Fibroblast of villous mesenchyme (primary cell): ENCODE data around the gene GRHL1. TPM values are rescaled to one million over a fixed set of nuclear protein-coding genes. Genes with fewer than 3 reads are reported as not detected.
A peak's percentile ranks its signal among the peaks of the same experiment; 100 is the strongest.
"Not testable (repeated sequence)": the region's sequence is repeated elsewhere in the genome, so short reads cannot be mapped to it uniquely, and the experiment has no call there.

ENCODE experiments used
- DNase-seq: peaks from one replicate; pipeline ENCODE4 v3.0.0-alpha.2; 2010; ENCODE audit warnings: low read depth
- H3K4me3 ChIP-seq: 2 replicates; pipeline ENCODE4 v1.5.1; 2011; ENCODE audit warnings: low read depth, mild to moderate bottlenecking, low read length
- CTCF ChIP-seq: IDR thresholded peaks from 2 replicates; pipeline ENCODE4 v1.5.1; 2012; ENCODE audit warnings: low read depth, mild to moderate bottlenecking, low read length; ENCODE audit not compliant: insufficient read depth
- total RNA-seq: library from RNA; depleted of rRNA; stranded (reverse); fragments of >200 nt; gene quantifications from 2 replicates; pipeline ENCODE4 v1.2.3, GENCODE V29; 2012

GRHL1 gene
- total RNA-seq, 1 donor, result 1.7 TPM

GRCh38 chr2:9912468-9912867 is 39.0 kb upstream of the GRHL1 start:
- H3K4me3 ChIP-seq, result no peak overlapping the region
- DNase-seq, result no peak
- TF ChIP-seq CTCF, result no peak

GRCh38 chr2:9914384-9915065 is 37.0 kb upstream of the GRHL1 start:
- DNase-seq, result peak; percentile 82
- TF ChIP-seq CTCF, result peak; percentile 27
- no peak overlapping the region for H3K4me3 ChIP-seq

- no peak for TF ChIP-seq CTCF
- no peak overlapping the region for H3K4me3 ChIP-seq
- no peak for DNase-seq
These were observed 33.2 kb upstream of the GRHL1 start for GRCh38 chr2:9918275-9918674.

GRCh38 chr2:9919512-9919911 is 32.0 kb upstream of the GRHL1 start:
- DNase-seq, result no peak
- no peak overlapping the region for H3K4me3 ChIP-seq
- TF ChIP-seq CTCF, result no peak

- DNase-seq, H3K4me3 ChIP-seq: not testable (repeated sequence)
These were observed 24.5 kb upstream of the GRHL1 start for GRCh38 chr2:9927020-9927419.

GRCh38 chr2:9937258-9937657 is 14.2 kb upstream of the GRHL1 start:
- no peak for TF ChIP-seq CTCF
- no peak for DNase-seq
- H3K4me3 ChIP-seq, result no peak overlapping the region

GRCh38 chr2:9937968-9938367 is 13.5 kb upstream of the GRHL1 start:
- no peak overlapping the region for H3K4me3 ChIP-seq
- TF ChIP-seq CTCF, result no peak
- DNase-seq, result no peak
